SK-N-SH treated with all-trans-retinoic acid at 6 μM for 48 hours (cell line): ENCODE results near the gene DENND5B.

ENCODE experiments used
- ATAC-seq: fragments of 200-7000 bp; cut with Tn5 transposase; 3 replicates; pipeline ENCODE4 v1.9.1; 2020; ENCODE audit warnings: mild to moderate bottlenecking, moderate library complexity
- ARNTL ChIP-seq: fragments of 450-650 bp; formaldehyde crosslinking; IDR thresholded peaks from 2 replicates; pipeline ENCODE4 v1.5.0; 2020; ENCODE audit warnings: low read depth, mild to moderate bottlenecking, moderate library complexity, borderline replicate concordance
- CSDC2 ChIP-seq: fragments of 250-450 bp; sonication (Bioruptor Pico); IDR thresholded peaks from 2 replicates; pipeline ENCODE4 v1.5.0; 2020; ENCODE audit warnings: mild to moderate bottlenecking, moderate library complexity
- ESRRG ChIP-seq: fragments of 250-450 bp; sonication (Bioruptor Pico); IDR thresholded peaks from 2 replicates; pipeline ENCODE4 v1.6.1; 2021; ENCODE audit warnings: mild to moderate bottlenecking
- GLIS3 ChIP-seq: fragments of 250-450 bp; sonication (Bioruptor Pico); IDR thresholded peaks from 2 replicates; pipeline ENCODE4 v1.5.0; 2020; ENCODE audit warnings: mild to moderate bottlenecking, moderate library complexity
- ISL1 ChIP-seq: fragments of 250-450 bp; sonication (Bioruptor Pico); IDR thresholded peaks from 2 replicates; pipeline ENCODE4 v2.1.2; 2022; ENCODE audit warnings: mild to moderate bottlenecking, moderate library complexity
- OSR1 ChIP-seq: fragments of 250-450 bp; sonication (Bioruptor Pico); IDR thresholded peaks from 2 replicates; pipeline ENCODE4 v1.8.0; 2022; ENCODE audit warnings: moderate library complexity, mild to moderate bottlenecking, inconsistent platforms
- PPARA ChIP-seq: fragments of 250-450 bp; sonication (Bioruptor Pico); IDR thresholded peaks from 2 replicates; pipeline ENCODE4 v1.5.0; 2020; ENCODE audit warnings: mild to moderate bottlenecking, borderline replicate concordance
- RARB ChIP-seq: fragments of 250-450 bp; sonication (Bioruptor Pico); IDR thresholded peaks from 2 replicates; pipeline ENCODE4 v1.8.0; 2021; ENCODE audit warnings: mild to moderate bottlenecking, moderate library complexity
- SNAI2 ChIP-seq: fragments of 250-450 bp; sonication (Bioruptor Pico); IDR thresholded peaks from 2 replicates; pipeline ENCODE4 v1.5.0; 2020; ENCODE audit warnings: mild to moderate bottlenecking, moderate library complexity
- TOX ChIP-seq: fragments of 250-450 bp; sonication (Bioruptor Pico); IDR thresholded peaks from 2 replicates; pipeline ENCODE4 v1.8.0; 2021; ENCODE audit warnings: mild to moderate bottlenecking, moderate library complexity, borderline replicate concordance
- ZC3H10 ChIP-seq: fragments of 250-450 bp; sonication (Bioruptor Pico); IDR thresholded peaks from 2 replicates; pipeline ENCODE4 v1.5.1; 2021; ENCODE audit warnings: mild to moderate bottlenecking, moderate library complexity
- ZFP3 ChIP-seq: fragments of 250-450 bp; sonication (Bioruptor Pico); IDR thresholded peaks from 2 replicates; pipeline ENCODE4 v1.5.0; 2020; ENCODE audit warnings: mild to moderate bottlenecking, moderate library complexity
- ZFP30 ChIP-seq: fragments of 450-650 bp; formaldehyde crosslinking; IDR thresholded peaks from 2 replicates; pipeline ENCODE4 v1.5.0; 2022; ENCODE audit warnings: mild to moderate bottlenecking, moderate library complexity
- ZNF565 ChIP-seq: fragments of 450-650 bp; formaldehyde crosslinking; conservative IDR thresholded peaks from 2 replicates; pipeline ENCODE4 v1.5.0; 2020; ENCODE audit warnings: low read depth, mild to moderate bottlenecking, moderate library complexity
- ZNF70 ChIP-seq: fragments of 450-650 bp; formaldehyde crosslinking; IDR thresholded peaks from 2 replicates; pipeline ENCODE4 v1.5.0; 2020; ENCODE audit warnings: mild to moderate bottlenecking, moderate library complexity
- ZNF8 ChIP-seq: fragments of 450-650 bp; formaldehyde crosslinking; IDR thresholded peaks from 2 replicates; pipeline ENCODE4 v1.5.0; 2020; ENCODE audit warnings: mild to moderate bottlenecking, moderate library complexity
- TF ChIP-seq, protein P1 (sequence below): fragments of 250-450 bp; sonication (Bioruptor Pico); IDR thresholded peaks from 2 replicates; pipeline ENCODE4 v1.5.1; 2021; ENCODE audit warnings: mild to moderate bottlenecking, moderate library complexity
- TF ChIP-seq, protein P2 (sequence below): fragments of 250-450 bp; sonication (Bioruptor Pico); IDR thresholded peaks from 2 replicates; pipeline ENCODE4 v1.5.1; 2020; ENCODE audit warnings: low read depth, mild to moderate bottlenecking, moderate library complexity

The DENND5B gene

DNA sequence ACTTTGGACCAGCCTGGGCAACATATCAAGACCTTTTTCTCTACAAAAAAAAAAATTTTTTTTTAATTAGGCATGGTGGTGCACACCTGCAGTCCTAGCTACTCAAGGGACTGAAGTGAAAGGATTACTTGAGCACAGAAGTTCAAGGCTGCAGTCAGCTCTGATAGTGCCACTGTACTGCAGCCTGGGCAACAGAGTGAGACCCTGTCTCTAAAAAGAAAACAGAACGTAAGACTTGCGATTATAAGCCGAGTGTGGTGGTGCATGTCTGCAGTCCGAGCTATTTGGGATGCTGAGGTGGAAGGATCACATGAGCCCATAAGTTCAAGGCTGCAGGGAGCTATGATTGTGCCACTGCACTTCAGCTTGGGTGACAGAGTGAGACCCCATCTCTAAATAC is 76.0 kb downstream of the DENND5B start:
- ATAC-seq = no peak
- TF ChIP-seq OSR1 (CRISPR knock-in tag) (no peak), RARB (CRISPR knock-in tag) (no peak), ISL1 (CRISPR knock-in tag) (no peak), CSDC2 (CRISPR knock-in tag) (no peak), ZFP3 (CRISPR knock-in tag) (no peak), GLIS3 (CRISPR knock-in tag) (no peak), ARNTL (CRISPR knock-in tag) (no peak)
- TF ChIP-seq, protein P1, sequence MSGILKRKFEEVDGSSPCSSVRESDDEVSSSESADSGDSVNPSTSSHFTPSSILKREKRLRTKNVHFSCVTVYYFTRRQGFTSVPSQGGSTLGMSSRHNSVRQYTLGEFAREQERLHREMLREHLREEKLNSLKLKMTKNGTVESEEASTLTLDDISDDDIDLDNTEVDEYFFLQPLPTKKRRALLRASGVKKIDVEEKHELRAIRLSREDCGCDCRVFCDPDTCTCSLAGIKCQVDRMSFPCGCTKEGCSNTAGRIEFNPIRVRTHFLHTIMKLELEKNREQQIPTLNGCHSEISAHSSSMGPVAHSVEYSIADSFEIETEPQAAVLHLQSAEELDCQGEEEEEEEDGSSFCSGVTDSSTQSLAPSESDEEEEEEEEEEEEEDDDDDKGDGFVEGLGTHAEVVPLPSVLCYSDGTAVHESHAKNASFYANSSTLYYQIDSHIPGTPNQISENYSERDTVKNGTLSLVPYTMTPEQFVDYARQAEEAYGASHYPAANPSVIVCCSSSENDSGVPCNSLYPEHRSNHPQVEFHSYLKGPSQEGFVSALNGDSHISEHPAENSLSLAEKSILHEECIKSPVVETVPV (CRISPR knock-in tag) = no peak
- TF ChIP-seq, all 23 proteins: peak for 0

DNA sequence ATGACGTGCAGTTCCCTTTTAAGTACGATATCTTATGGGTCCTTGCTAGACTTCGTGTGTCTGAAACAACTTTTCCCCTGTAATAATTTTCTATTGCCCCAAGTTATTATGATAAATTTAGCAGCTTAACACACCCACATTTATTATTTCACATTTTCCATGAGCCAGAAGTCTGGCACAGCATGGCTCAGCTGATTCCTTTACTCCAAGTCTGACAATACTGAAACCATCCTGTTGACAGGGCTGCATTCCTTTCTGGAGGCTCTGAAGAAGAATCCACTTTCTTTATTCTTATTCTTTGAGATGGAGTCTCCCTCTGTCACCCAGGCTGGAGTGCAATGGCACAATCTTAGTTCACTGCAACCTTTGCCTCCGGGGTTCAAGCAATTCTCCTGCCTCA is 80.9 kb downstream of the DENND5B start:
- ATAC-seq = no peak
- TF ChIP-seq ZNF565 (CRISPR knock-in tag) (no peak), OSR1 (CRISPR knock-in tag) (no peak), PPARA (CRISPR knock-in tag) (no peak), CSDC2 (CRISPR knock-in tag) (no peak), TOX (CRISPR knock-in tag) (no peak), ZNF8 (CRISPR knock-in tag) (no peak), SNAI2 (CRISPR knock-in tag) (no peak), ZC3H10 (no peak), ESRRG (CRISPR knock-in tag) (no peak), ZNF70 (CRISPR knock-in tag) (no peak), ZFP30 (CRISPR knock-in tag) (no peak)
- TF ChIP-seq, protein P2, sequence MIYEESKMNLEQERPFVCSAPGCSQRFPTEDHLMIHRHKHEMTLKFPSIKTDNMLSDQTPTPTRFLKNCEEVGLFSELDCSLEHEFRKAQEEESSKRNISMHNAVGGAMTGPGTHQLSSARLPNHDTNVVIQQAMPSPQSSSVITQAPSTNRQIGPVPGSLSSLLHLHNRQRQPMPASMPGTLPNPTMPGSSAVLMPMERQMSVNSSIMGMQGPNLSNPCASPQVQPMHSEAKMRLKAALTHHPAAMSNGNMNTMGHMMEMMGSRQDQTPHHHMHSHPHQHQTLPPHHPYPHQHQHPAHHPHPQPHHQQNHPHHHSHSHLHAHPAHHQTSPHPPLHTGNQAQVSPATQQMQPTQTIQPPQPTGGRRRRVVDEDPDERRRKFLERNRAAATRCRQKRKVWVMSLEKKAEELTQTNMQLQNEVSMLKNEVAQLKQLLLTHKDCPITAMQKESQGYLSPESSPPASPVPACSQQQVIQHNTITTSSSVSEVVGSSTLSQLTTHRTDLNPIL (CRISPR knock-in tag) = no peak
- TF ChIP-seq, protein P1 (CRISPR knock-in tag) = no peak

DNA sequence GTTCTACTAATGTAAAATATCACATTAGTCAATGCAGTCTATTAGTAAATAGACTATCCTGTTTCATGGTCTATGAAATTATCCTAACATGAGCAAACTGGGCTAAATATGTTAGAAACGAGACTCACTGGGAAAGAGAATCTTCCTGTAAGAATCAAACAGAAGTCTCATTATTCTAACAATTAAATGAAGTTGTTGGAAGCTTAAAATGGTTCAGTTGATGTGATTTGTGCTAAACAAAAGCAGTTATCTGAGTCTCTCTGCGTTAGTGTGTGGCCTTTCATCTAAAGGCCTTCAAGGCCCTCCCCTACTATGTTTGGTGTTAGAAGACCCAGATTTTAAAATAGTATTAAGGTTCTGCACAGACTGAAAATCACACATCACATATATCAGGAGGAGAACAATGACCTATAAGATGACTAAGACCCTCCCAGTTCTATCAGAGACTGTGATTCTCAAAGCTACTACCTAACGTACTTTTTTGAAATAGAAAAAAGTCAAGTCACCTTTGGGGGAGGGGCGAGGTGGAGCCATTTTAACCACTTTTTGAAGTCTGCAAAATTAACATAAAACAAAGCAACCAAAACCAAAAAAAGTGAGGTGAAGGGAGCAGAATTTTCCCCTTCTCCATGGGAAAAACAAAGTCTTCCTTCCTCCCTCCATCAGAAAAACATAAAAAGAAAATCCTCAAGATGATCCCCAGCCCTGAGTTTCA is 82.3 kb downstream of the DENND5B start:
- no peak for ATAC-seq
- TF ChIP-seq ZNF8 (CRISPR knock-in tag) (no peak), CSDC2 (CRISPR knock-in tag) (no peak), ZC3H10 (no peak), TOX (CRISPR knock-in tag) (no peak), GLIS3 (CRISPR knock-in tag) (no peak), ZNF70 (CRISPR knock-in tag) (no peak)
- TF ChIP-seq, protein P1 (CRISPR knock-in tag) = no peak

DNA sequence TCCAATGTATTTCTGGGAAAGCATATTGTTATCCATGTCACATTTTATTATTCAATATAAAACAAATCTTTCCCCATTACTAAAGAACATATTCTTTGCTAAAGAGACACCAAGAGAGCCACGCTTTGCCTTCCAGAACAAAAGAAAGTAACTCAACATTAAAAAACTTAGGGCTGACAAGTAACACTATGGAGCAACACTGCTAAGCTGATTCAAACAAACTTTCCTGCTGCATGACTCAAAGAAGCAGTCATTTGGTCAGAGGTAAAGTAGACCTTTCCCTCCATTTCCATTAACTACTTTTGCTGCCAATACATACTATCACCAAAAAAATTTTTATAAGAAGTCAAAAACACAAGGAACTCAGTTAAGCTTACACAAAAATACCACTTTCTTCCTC is 83.0 kb downstream of the DENND5B start:
- ATAC-seq = peak; percentile 15; the same call in 1 of the 3 replicates
- no peak for TF ChIP-seq TOX (CRISPR knock-in tag)
- TF ChIP-seq, all 23 proteins: peak for 0

DNA sequence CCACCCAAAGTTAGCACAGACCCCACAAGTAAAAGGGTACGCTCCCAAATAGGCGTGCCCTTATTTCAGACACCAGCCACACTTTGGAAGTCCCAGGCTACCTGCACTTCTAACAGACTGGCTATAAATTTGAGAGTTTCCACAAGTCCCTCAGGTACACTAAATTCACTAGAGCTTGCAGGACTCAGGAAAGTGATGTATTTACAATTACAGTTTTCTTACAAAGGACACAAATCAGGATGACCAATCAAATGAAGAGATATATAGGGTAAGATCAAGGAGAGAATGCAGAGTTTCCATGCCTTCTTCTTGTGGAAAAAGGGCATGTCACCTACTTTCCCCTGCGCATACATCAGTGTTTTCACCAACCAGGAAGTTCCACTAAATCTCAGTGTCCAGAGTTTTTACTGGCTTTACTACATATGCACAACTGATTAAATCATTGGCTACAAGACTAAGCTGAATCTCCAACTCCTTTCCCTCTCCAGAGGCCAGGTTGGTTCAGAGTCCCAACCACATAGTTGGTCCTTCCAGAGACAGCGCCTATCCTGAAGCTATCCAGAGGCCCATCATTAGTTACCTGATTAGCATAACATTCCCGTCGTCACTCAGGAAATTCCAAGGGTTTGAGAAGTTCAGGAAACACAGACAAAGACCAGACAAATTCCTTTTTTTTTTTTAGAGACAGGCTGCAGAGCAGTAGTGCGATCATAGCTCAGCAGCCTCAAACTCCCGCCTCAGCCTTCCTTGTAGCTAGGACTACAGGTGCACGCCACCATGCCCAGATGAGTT is 84.2 kb downstream of the DENND5B start:
- TF ChIP-seq TOX (CRISPR knock-in tag) (0 out of 2 replicates have a peak, but pooled peaks have one; percentile 24), ISL1 (CRISPR knock-in tag) (peak; percentile 78), PPARA (CRISPR knock-in tag) (no peak)
- ATAC-seq = peak; percentile 95
